Esophagus muscularis mucosa (tissue), 3 donors: ENCODE results near the gene TTYH3.

Experiments used
- CTCF ChIP-seq, 3 experiments: fragments of 200-600 bp in 2 of 3; fragments of 450-650 bp in 1 of 3; sonication (generic) in 2 of 3; IDR thresholded peaks; one replicate each; pipeline ENCODE4 v1.5.1; 2017 to 2019; ENCODE audit warnings: antibody characterized with exemption in 3 of 3, mild to moderate bottlenecking in 2 of 3, moderate library complexity in 1 of 3
- POLR2AphosphoS5 ChIP-seq, 2 donors: sonication (generic); formaldehyde crosslinking; IDR thresholded peaks; one replicate each; pipeline ENCODE4 v1.6.1; 2017; ENCODE audit warnings: antibody characterized with exemption in 2 of 2

GRCh38 chr7:2639695-2640481, 8.1 kb downstream of the TTYH3 start:
- TF ChIP-seq CTCF (IDR thresholded peaks at IDR 0.05) (no peak), POLR2AphosphoS5 (IDR thresholded peaks at IDR 0.05) (no peak)
